Natural killer cell (primary cell): ENCODE measurements around the gene DSTN. TPM values are rescaled to one million over a fixed set of nuclear protein-coding genes. Genes with fewer than 3 reads are reported as not detected.
A peak's percentile ranks its signal among the peaks of the same experiment; 100 is the strongest.

Experiments used
- ATAC-seq, 3 donors: fragments of 150-1000 bp in 2 of 3; fragments of 200-7000 bp in 1 of 3; cut with Tn5 transposase; 1 replicate in 1 of 3; 2 replicates in 2 of 3; pipeline ENCODE4 v1.10.0; 2021; ENCODE audit warnings: mild to moderate bottlenecking in 2 of 3, moderate library complexity in 2 of 3
- DNase-seq, 2 donors: peaks; one replicate each; pipeline versions ENCODE4 v3.0.0 to v3.0.0-alpha.2; 2013 to 2021; ENCODE audit warnings: mixed read lengths in 1 of 2
- H3K27ac ChIP-seq: one replicate; pipeline ENCODE4 v1.5.1; 2013; ENCODE audit warnings: mild to moderate bottlenecking, low read length
- H3K27me3 ChIP-seq: one replicate; pipeline ENCODE4 v1.6.1; 2013; ENCODE audit warnings: low read length; ENCODE audit not compliant: control insufficient read depth, insufficient read depth
- H3K36me3 ChIP-seq: one replicate; pipeline ENCODE4 v1.6.1; 2013; ENCODE audit warnings: low read length; ENCODE audit not compliant: control insufficient read depth, insufficient read depth
- H3K4me1 ChIP-seq: one replicate; pipeline ENCODE4 v1.6.1; 2013; ENCODE audit warnings: low read length; ENCODE audit not compliant: control insufficient read depth, insufficient read depth
- H3K4me3 ChIP-seq: one replicate; pipeline ENCODE4 v1.5.1; 2013; ENCODE audit warnings: low read length
- H3K9me3 ChIP-seq: one replicate; pipeline ENCODE4 v1.6.1; 2013; ENCODE audit warnings: low read length; ENCODE audit not compliant: control insufficient read depth, insufficient read depth
- H3K27ac Mint-ChIP-seq, 2 donors: one replicate each; pipeline ENCODE4 v1.8.0; 2022; ENCODE audit warnings: mild to moderate bottlenecking in 2 of 2, mixed read lengths in 2 of 2, moderate library complexity in 1 of 2
- H3K27me3 Mint-ChIP-seq, 2 donors: one replicate each; pipeline ENCODE4 v1.8.0; 2022; ENCODE audit warnings: low read depth in 2 of 2, mixed read lengths in 2 of 2
- H3K36me3 Mint-ChIP-seq: one replicate; pipeline ENCODE4 v1.8.0; 2022; ENCODE audit warnings: mixed read lengths
- H3K4me1 Mint-ChIP-seq, 2 donors: one replicate each; pipeline ENCODE4 v1.8.0; 2022; ENCODE audit warnings: mixed read lengths in 2 of 2
- H3K4me3 Mint-ChIP-seq: one replicate; pipeline ENCODE4 v1.8.0; 2022; ENCODE audit warnings: mild to moderate bottlenecking, moderate library complexity, mixed read lengths
- H3K9me3 Mint-ChIP-seq, 2 donors: one replicate each; pipeline ENCODE4 v1.8.0; 2022; ENCODE audit warnings: mixed read lengths in 2 of 2
- CTCF ChIP-seq: fragments of 200-600 bp; IDR thresholded peaks from one replicate; pipeline ENCODE4 v1.8.0; 2022; ENCODE audit warnings: antibody characterized with exemption
- WGBS: methylation state at CpG from one replicate; pipeline ENCODE4 v1.1.7; 2013; ENCODE audit warnings: missing lambda C conversion rate; ENCODE audit not compliant: insufficient coverage; 5-methylcytosine and 5-hydroxymethylcytosine counted together
- intact Hi-C: fragments of 100-400 bp; cut with micrococcal nuclease; formaldehyde crosslinking; loops from one replicate; pipeline ENCODE4 v1.14.2; 2022
- total RNA-seq, 4 donors: library from RNA; stranded (reverse); fragments of 120-200 nt in 1 of 4; gene quantifications; one replicate each; pipeline versions ENCODE4 v1.2.3 to v1.2.4, GENCODE V29; 2013 to 2022

DSTN gene
- total RNA-seq, 3 donors from 2014 or later (not counting 1 experiment from before 2014, with no cell fraction given): 47.5 to 73.5 (median 70.0) TPM

- no peak overlapping the region for H3K27ac Mint-ChIP-seq
- Histone ChIP-seq H3K4me3 (no peak overlapping the region), H3K36me3 (peaks cover 2% of the 10 kb centered on the region), H3K4me1 (peaks cover 26% of the 10 kb centered on the region), H3K9me3 (no peaks in the 10 kb centered on the region), H3K27me3 (no peaks in the 10 kb centered on the region), H3K27ac (no peak overlapping the region)
- intact Hi-C loops: no loop called here
- H3K9me3 Mint-ChIP-seq: no peaks in the 10 kb centered on the region
- H3K4me3 Mint-ChIP-seq: no peak overlapping the region
- H3K27me3 Mint-ChIP-seq: no peaks in the 10 kb centered on the region
- no peaks in the 10 kb centered on the region for H3K36me3 Mint-ChIP-seq
- no peak for DNase-seq
- no peak for TF ChIP-seq CTCF
- peaks cover 20 to 51% of the 10 kb centered on the region in 2 donors for H3K4me1 Mint-ChIP-seq
- no peak for ATAC-seq
- 47% methylated on average over 8 of the region's 11 CpGs for WGBS
These were observed 81.4 kb downstream of the DSTN start for GRCh38 chr20:17651129-17651759.

GRCh38 chr20:17651760-17652388 is 82.0 kb downstream of the DSTN start:
- Histone ChIP-seq H3K36me3 (peaks cover 5% of the 10 kb centered on the region), H3K4me3 (no peak overlapping the region), H3K27ac (no peak overlapping the region), H3K4me1 (peaks cover 26% of the 10 kb centered on the region), H3K9me3 (no peaks in the 10 kb centered on the region), H3K27me3 (no peaks in the 10 kb centered on the region)
- H3K4me3 Mint-ChIP-seq: no peak overlapping the region
- H3K9me3 Mint-ChIP-seq: no peaks in the 10 kb centered on the region
- H3K27me3 Mint-ChIP-seq: no peaks in the 10 kb centered on the region
- TF ChIP-seq CTCF: no peak
- H3K4me1 Mint-ChIP-seq: peaks cover 27 to 54% of the 10 kb centered on the region in 2 donors
- peak in 1 of 2 donors; percentile 13 for DNase-seq
- H3K27ac Mint-ChIP-seq: peak overlapping the region in 1 of 2 donors; percentile 29
- WGBS: 96% methylated on average over 2 of the region's 2 CpGs
- intact Hi-C loops: no loop called here
- no peak for ATAC-seq
- no peaks in the 10 kb centered on the region for H3K36me3 Mint-ChIP-seq

- intact Hi-C loops: no loop called here
- H3K9me3 ChIP-seq: no peaks in the 10 kb centered on the region
- H3K4me3 ChIP-seq: no peak overlapping the region
- peaks cover 25% of the 10 kb centered on the region for H3K4me1 ChIP-seq
- H3K4me3 Mint-ChIP-seq: no peak overlapping the region
- no peak for TF ChIP-seq CTCF
- peak overlapping the region in 1 of 2 donors; percentile 29 for H3K27ac Mint-ChIP-seq
- no peaks in the 10 kb centered on the region for H3K27me3 Mint-ChIP-seq
- DNase-seq (no peak), ATAC-seq (no peak)
- WGBS: 89% methylated on average over 10 of the region's 10 CpGs
- H3K36me3 ChIP-seq: peaks cover 5% of the 10 kb centered on the region
- no peaks in the 10 kb centered on the region for H3K36me3 Mint-ChIP-seq
- peaks cover 32 to 54% of the 10 kb centered on the region in 2 donors for H3K4me1 Mint-ChIP-seq
- H3K27ac ChIP-seq: no peak overlapping the region
- H3K27me3 ChIP-seq: no peaks in the 10 kb centered on the region
- H3K9me3 Mint-ChIP-seq: no peaks in the 10 kb centered on the region
These were observed 82.5 kb downstream of the DSTN start for GRCh38 chr20:17652411-17652810.
